HepG2 (cell line): ENCODE data around the gene GSS.

Source experiments
- ARID3A ChIP-seq: IDR thresholded peaks from 2 replicates; pipeline ENCODE4 v1.6.1; 2012; ENCODE audit warnings: low read depth, low read length, improper control_type of control experiment
- BRCA1 ChIP-seq: sonication (generic); formaldehyde crosslinking; IDR thresholded peaks from 2 replicates; pipeline ENCODE4 v1.4.0; 2020; ENCODE audit warnings: missing genetic modification reagents
- EP300 ChIP-seq, 3 experiments: sonication (generic) in 1 of 3; formaldehyde crosslinking in 1 of 3; IDR thresholded peaks; 2 replicates each; pipeline versions ENCODE4 v1.5.1 to v1.6.1; 2011 to 2020; ENCODE audit warnings: low read depth in 2 of 3, low read length in 2 of 3, borderline replicate concordance in 1 of 3, improper control_type of control experiment in 1 of 3, mild to moderate bottlenecking in 1 of 3, missing genetic modification reagents in 1 of 3, moderate library complexity in 1 of 3
- PAWR ChIP-seq: sonication (generic); formaldehyde crosslinking; IDR thresholded peaks from 2 replicates; pipeline ENCODE4 v1.4.0; 2020; ENCODE audit warnings: missing genetic modification reagents, mild to moderate bottlenecking, borderline replicate concordance
- POLR2A ChIP-seq, 2 experiments: IDR thresholded peaks; 2 replicates each; pipeline ENCODE4 v1.6.1; 2011; ENCODE audit warnings: low read depth in 2 of 2, low read length in 2 of 2, mild to moderate bottlenecking in 1 of 2, moderate library complexity in 1 of 2; ENCODE audit not compliant: insufficient read depth in 1 of 2
- SCMH1 ChIP-seq: sonication (generic); formaldehyde crosslinking; IDR thresholded peaks from 2 replicates; pipeline ENCODE4 v1.9.0; 2021; ENCODE audit warnings: missing genetic modification reagents, mild to moderate bottlenecking, borderline replicate concordance
- SIN3A ChIP-seq: IDR thresholded peaks from 2 replicates; pipeline ENCODE4 v1.6.1; 2011; ENCODE audit warnings: low read depth, mild to moderate bottlenecking, control low read depth, low read length, borderline replicate concordance
- TBL1XR1 ChIP-seq: fragments of 150-350 bp; IDR thresholded peaks from 2 replicates; pipeline ENCODE4 v1.6.1; 2014; ENCODE audit warnings: borderline replicate concordance, low read length; ENCODE audit not compliant: partially characterized antibody
- ZNF598 ChIP-seq: sonication (generic); formaldehyde crosslinking; IDR thresholded peaks from 2 replicates; pipeline ENCODE4 v1.5.1; 2020; ENCODE audit warnings: mild to moderate bottlenecking, missing genetic modification reagents, borderline replicate concordance
- TF ChIP-seq, protein P1 (sequence below): sonication (generic); formaldehyde crosslinking; IDR thresholded peaks from 2 replicates; pipeline ENCODE4 v1.8.1; 2023; ENCODE audit warnings: missing genetic modification reagents, inconsistent platforms, borderline replicate concordance
- TF ChIP-seq, protein P2 (sequence below): sonication (generic); formaldehyde crosslinking; IDR thresholded peaks from 2 replicates; pipeline ENCODE4 v1.5.0; 2020; ENCODE audit warnings: mild to moderate bottlenecking, missing genetic modification reagents, moderate library complexity
- TF ChIP-seq, protein P3 (sequence below): IDR thresholded peaks from 2 replicates; pipeline ENCODE4 v1.6.1; 2016; ENCODE audit warnings: low read depth, control low read depth

DNA sequence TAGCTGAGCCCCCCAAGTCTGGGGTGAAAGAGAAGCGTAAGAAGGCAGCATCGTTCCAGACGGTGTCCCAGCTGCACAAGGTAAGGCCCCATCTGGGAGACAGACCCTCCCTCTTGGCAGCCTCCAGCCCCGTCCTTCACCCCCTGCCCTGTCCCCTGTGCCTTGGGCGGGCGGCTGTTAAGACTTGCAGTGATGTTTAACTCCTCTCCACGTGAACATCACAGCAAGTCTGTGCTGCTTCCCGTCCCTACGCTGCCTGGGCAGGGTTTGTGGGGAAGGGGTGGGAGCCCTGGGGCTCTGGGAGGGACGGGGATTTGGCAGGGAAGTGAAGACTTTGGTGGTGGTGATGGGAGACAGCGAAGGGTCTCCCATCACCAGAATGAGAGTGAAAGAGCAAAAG, 34.6 kb upstream of the GSS start:
- TF ChIP-seq SCMH1 (CRISPR knock-in tag): no peak
- no peak for TF ChIP-seq TBL1XR1
- no peak for TF ChIP-seq SIN3A
- no peak for TF ChIP-seq ARID3A
- TF ChIP-seq POLR2A (IDR thresholded peaks at IDR 0.05; ENCODE audit: insufficient read depth in 1 of 2, low read depth in 2 of 2, low read length in 2 of 2): no peak; a peak in 1 of 4 replicates
- TF ChIP-seq ZNF598 (CRISPR knock-in tag): no peak
- no peak for TF ChIP-seq EP300 (IDR thresholded peaks at IDR 0.05; ENCODE audit: low read depth in 2 of 2, low read length in 2 of 2)
- no peak for TF ChIP-seq EP300 (CRISPR knock-in tag; IDR thresholded peaks at IDR 0.05; ENCODE audit: borderline replicate concordance)
- TF ChIP-seq, protein P1, sequence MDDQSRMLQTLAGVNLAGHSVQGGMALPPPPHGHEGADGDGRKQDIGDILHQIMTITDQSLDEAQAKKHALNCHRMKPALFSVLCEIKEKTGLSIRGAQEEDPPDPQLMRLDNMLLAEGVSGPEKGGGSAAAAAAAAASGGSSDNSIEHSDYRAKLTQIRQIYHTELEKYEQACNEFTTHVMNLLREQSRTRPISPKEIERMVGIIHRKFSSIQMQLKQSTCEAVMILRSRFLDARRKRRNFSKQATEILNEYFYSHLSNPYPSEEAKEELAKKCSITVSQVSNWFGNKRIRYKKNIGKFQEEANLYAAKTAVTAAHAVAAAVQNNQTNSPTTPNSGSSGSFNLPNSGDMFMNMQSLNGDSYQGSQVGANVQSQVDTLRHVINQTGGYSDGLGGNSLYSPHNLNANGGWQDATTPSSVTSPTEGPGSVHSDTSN (CRISPR knock-in tag): no peak
- no peak for TF ChIP-seq PAWR (CRISPR knock-in tag)
- TF ChIP-seq, protein P2, sequence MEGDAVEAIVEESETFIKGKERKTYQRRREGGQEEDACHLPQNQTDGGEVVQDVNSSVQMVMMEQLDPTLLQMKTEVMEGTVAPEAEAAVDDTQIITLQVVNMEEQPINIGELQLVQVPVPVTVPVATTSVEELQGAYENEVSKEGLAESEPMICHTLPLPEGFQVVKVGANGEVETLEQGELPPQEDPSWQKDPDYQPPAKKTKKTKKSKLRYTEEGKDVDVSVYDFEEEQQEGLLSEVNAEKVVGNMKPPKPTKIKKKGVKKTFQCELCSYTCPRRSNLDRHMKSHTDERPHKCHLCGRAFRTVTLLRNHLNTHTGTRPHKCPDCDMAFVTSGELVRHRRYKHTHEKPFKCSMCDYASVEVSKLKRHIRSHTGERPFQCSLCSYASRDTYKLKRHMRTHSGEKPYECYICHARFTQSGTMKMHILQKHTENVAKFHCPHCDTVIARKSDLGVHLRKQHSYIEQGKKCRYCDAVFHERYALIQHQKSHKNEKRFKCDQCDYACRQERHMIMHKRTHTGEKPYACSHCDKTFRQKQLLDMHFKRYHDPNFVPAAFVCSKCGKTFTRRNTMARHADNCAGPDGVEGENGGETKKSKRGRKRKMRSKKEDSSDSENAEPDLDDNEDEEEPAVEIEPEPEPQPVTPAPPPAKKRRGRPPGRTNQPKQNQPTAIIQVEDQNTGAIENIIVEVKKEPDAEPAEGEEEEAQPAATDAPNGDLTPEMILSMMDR: no peak
- no peak for TF ChIP-seq BRCA1 (CRISPR knock-in tag)
- TF ChIP-seq, protein P3, sequence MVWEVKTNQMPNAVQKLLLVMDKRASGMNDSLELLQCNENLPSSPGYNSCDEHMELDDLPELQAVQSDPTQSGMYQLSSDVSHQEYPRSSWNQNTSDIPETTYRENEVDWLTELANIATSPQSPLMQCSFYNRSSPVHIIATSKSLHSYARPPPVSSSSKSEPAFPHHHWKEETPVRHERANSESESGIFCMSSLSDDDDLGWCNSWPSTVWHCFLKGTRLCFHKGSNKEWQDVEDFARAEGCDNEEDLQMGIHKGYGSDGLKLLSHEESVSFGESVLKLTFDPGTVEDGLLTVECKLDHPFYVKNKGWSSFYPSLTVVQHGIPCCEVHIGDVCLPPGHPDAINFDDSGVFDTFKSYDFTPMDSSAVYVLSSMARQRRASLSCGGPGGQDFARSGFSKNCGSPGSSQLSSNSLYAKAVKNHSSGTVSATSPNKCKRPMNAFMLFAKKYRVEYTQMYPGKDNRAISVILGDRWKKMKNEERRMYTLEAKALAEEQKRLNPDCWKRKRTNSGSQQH (CRISPR knock-in tag): no peak
